IMR-90 (cell line): Measurements from ENCODE around the gene GSTT2B.
"Not testable (repeated sequence)": the region's sequence is repeated elsewhere in the genome, so short reads cannot be mapped to it uniquely, and the experiment has no call there.

ENCODE experiments used
- MXI1 ChIP-seq: IDR thresholded peaks from 2 replicates; pipeline ENCODE4 v1.6.1; 2012; ENCODE audit warnings: low read depth, mild to moderate bottlenecking, low read length, moderate library complexity, borderline replicate concordance
- TF ChIP-seq, protein P1 (sequence below): conservative IDR thresholded peaks from 2 replicates; pipeline ENCODE4 v1.5.1; 2012; ENCODE audit warnings: mild to moderate bottlenecking, low read depth, low read length, improper control_type of control experiment

DNA sequence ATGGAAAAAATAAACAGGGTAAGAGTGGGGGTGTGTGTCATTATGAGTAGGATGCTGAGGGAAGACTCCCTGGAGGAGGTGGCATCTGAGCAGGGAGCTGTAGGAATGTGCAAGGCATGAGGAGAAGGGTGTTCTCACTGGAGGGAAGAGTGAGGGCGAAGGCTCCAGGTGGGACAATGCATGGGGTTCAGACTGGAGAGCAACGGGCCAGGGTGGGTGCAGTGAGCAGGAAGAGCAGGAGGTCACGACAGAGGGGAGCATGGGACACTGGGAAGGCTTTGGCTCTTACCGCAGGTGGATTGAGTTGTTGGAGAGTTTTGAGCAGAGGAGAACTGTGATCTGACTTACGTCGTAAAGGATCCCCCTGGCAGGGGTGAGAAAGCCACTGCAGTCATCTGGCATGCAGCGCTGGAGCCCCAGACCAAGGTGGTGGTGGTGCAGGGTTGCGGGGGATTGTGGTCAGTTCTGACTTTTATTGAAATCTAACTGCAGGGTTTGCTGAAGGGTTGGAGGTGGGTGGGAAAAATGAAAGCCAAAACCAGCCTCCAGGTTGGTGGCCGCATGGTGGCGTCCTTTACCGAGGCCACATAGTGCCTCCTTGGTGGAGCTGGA lies 8.1 kb downstream of the GSTT2B start:
- TF ChIP-seq MXI1, result not testable (repeated sequence)
- TF ChIP-seq, protein P1, sequence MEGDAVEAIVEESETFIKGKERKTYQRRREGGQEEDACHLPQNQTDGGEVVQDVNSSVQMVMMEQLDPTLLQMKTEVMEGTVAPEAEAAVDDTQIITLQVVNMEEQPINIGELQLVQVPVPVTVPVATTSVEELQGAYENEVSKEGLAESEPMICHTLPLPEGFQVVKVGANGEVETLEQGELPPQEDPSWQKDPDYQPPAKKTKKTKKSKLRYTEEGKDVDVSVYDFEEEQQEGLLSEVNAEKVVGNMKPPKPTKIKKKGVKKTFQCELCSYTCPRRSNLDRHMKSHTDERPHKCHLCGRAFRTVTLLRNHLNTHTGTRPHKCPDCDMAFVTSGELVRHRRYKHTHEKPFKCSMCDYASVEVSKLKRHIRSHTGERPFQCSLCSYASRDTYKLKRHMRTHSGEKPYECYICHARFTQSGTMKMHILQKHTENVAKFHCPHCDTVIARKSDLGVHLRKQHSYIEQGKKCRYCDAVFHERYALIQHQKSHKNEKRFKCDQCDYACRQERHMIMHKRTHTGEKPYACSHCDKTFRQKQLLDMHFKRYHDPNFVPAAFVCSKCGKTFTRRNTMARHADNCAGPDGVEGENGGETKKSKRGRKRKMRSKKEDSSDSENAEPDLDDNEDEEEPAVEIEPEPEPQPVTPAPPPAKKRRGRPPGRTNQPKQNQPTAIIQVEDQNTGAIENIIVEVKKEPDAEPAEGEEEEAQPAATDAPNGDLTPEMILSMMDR, result not testable (repeated sequence)
